COLO668 (cell line): ENCODE results near the gene ARHGAP33.
"Not testable (repeated sequence)": the region's sequence is repeated elsewhere in the genome, so short reads cannot be mapped to it uniquely, and the experiment has no call there.

Source experiments
- DNase-seq: peaks from one replicate; lab custom pipeline; 2025; ENCODE audit not compliant: unreplicated experiment; lab: John Stamatoyannopoulos, UW

The ARHGAP33 gene

GRCh38 chr19:35822579-35822978 is 47.2 kb downstream of the ARHGAP33 start:
- DNase-seq = no peak

DNA sequence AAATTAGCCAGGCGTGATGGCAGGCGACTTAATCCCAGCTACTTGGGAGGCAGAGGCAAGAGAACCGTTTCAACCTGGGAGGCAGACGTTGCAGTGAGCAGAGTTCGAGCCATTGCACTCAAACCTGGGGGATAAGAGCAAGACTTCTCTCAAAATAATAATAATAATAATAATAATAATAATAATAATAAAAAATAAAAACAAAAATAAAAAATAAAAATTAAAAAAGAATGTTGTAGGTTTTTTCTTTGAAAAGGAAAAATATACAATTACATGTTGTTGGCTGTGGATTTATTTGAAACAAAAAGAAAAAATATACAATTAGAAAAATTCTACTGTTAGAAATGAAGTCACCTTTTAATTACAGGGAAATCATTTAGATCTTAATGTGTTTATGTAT is 48.8 kb downstream of the ARHGAP33 start:
- no peak for DNase-seq

GRCh38 chr19:35828692-35829301 is 53.4 kb downstream of the ARHGAP33 start:
- DNase-seq = no peak

DNA sequence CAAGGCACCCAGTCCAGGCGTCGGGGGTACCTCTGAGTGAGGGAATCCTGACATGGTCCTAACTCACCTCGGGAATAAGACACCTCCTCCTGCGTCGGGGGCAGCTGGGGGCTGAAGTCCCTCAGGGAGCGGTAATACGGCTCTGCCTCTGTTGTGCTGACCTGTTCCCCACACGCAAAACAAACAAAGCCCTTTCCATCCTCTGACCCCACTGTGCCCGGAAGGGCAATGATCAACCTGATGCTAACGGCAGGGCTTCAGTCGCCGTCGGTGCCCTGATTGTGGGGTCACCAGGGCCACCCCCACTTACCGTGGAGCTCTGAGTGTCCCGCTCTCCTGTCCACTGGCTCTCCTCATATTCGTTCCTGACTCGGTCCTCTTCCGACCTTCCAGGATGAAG is 55.6 kb downstream of the ARHGAP33 start:
- DNase-seq = no peak

DNA sequence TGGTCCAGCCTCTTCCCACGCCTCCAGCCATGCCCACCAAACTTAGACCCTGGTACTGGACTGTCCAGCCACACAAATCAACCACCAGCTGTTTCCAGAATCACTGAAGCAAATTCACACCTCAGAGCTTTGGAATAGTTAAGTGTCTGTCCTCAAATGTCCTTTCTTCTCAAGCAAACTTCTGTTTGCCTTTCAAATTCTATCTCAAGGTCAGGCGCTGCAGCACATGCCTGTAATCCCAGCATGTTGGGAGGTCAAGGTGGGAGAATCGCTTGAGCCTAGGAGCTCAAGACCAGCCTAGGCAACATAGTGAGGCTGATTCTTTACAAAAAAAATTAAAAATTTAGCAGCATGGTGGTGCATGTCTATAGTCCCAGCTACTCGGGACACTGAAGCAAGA is 56.7 kb downstream of the ARHGAP33 start:
- no peak for DNase-seq

GRCh38 chr19:35833972-35834371 is 58.6 kb downstream of the ARHGAP33 start:
- DNase-seq = no peak

DNA sequence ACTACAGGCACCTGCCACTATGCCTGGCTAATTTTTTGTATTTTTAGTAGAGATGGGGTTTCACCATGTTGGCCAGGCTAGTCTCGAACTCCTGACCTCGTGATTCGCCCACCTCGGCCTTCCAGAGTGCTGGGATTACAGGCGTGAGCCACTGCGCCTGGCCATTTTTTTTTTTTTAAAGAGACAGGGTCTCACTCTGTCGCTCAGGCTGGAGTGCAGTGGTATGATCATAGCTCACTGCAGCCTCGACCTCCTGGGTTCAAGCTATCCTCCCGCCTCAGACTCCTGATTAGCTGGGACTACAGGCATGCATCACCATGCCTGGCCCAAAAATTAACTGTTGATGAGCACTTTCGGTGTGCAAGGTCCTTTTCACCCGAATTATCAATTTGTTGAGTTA is 60.7 kb downstream of the ARHGAP33 start:
- not testable (repeated sequence) for DNase-seq
